OCI-LY3 (cell line): ENCODE results near the gene TBC1D21.

Source experiments
- H2AFZ ChIP-seq: fragments of 200-600, 300-600 bp; shearing (Covaris generic); 2 replicates; pipeline ENCODE4 v1.6.0; 2014; ENCODE audit warnings: antibody characterized with exemption, low read depth, low read length
- H3K27ac ChIP-seq: fragments of 200-600, 300-600 bp; sonication (generic); 2 replicates; pipeline ENCODE4 v1.5.1; 2014; ENCODE audit warnings: mild to moderate bottlenecking, low read length, moderate library complexity, mixed read lengths
- H3K27me3 ChIP-seq: fragments of 200-600, 300-600 bp; sonication (generic); 2 replicates; pipeline ENCODE4 v1.6.1; 2014; ENCODE audit warnings: low read depth, low read length, mixed read lengths
- H3K36me3 ChIP-seq: fragments of 200-600, 300-600 bp; sonication (generic); replicated peaks from 2 replicates; pipeline ENCODE3; 2014; ENCODE audit warnings: low read depth, low read length, mixed read lengths
- H3K4me1 ChIP-seq: fragments of 300-600, 200-600 bp; sonication (generic); 2 replicates; pipeline ENCODE4 v1.6.1; 2014; ENCODE audit warnings: low read length, mixed read lengths
- H3K4me2 ChIP-seq: fragments of 200-600, 300-600 bp; sonication (generic); 2 replicates; pipeline ENCODE4 v1.6.1; 2014; ENCODE audit warnings: low read length, mixed read lengths
- H3K4me3 ChIP-seq: fragments of 300-600, 200-600 bp; sonication (generic); 2 replicates; pipeline ENCODE4 v1.5.1; 2014; ENCODE audit warnings: antibody characterized with exemption, mild to moderate bottlenecking, low read length, moderate library complexity
- H3K79me2 ChIP-seq: fragments of 300-600, 200-600 bp; shearing (Covaris generic); 2 replicates; pipeline ENCODE4 v1.6.1; 2014; ENCODE audit warnings: mild to moderate bottlenecking, low read length, mixed read lengths
- H3K9ac ChIP-seq: fragments of 300-600, 200-600 bp; shearing (Covaris generic); 2 replicates; pipeline ENCODE4 v1.6.0; 2014; ENCODE audit warnings: mild to moderate bottlenecking, low read length, moderate library complexity
- H3K9me3 ChIP-seq: fragments of 200-600, 300-600 bp; shearing (Covaris generic); 2 replicates; pipeline ENCODE4 v1.6.1; 2014; ENCODE audit warnings: low read length, mixed read lengths; ENCODE audit not compliant: insufficient read depth
- H4K20me1 ChIP-seq: fragments of 200-600, 300-600 bp; sonication (generic); 2 replicates; pipeline ENCODE4 v1.6.1; 2016; ENCODE audit warnings: low read length, mixed read lengths; ENCODE audit not compliant: insufficient read depth
- EZH2phosphoT487 ChIP-seq: fragments of 200-600 bp; shearing (Covaris generic); IDR thresholded peaks from 2 replicates; pipeline ENCODE4 v1.6.1; 2018; ENCODE audit warnings: antibody characterized with exemption, mixed run types, low read depth
- TF ChIP-seq, protein P1 (sequence below): fragments of 200-600, 300-600 bp; sonication (generic); IDR thresholded peaks from 2 replicates; pipeline ENCODE4 v1.5.1; 2014; ENCODE audit warnings: antibody characterized with exemption, low read length, low read depth

TBC1D21 gene

DNA sequence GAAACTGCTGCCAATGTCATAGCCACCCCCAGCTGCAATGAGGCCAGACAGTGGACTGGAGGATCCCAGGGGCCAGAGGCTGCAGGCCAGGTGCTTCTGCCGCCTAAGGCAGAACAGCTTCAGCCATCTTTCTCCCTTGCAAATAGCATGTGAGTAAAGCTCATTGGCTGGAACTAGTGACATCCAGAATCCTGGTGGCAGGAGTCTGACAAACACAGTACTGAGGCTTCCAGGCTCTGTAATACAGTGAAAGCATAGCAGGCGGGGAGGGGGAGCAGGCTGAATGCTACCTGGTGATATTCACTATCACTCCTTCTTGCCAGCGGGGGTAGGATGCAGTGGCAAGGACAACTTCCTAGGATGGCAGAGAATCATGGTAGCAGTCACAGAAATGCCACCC lies 36.5 kb upstream of the TBC1D21 start:
- H3K4me1 ChIP-seq: no peaks in the 10 kb centered on the region
- TF ChIP-seq, protein P1, sequence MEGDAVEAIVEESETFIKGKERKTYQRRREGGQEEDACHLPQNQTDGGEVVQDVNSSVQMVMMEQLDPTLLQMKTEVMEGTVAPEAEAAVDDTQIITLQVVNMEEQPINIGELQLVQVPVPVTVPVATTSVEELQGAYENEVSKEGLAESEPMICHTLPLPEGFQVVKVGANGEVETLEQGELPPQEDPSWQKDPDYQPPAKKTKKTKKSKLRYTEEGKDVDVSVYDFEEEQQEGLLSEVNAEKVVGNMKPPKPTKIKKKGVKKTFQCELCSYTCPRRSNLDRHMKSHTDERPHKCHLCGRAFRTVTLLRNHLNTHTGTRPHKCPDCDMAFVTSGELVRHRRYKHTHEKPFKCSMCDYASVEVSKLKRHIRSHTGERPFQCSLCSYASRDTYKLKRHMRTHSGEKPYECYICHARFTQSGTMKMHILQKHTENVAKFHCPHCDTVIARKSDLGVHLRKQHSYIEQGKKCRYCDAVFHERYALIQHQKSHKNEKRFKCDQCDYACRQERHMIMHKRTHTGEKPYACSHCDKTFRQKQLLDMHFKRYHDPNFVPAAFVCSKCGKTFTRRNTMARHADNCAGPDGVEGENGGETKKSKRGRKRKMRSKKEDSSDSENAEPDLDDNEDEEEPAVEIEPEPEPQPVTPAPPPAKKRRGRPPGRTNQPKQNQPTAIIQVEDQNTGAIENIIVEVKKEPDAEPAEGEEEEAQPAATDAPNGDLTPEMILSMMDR: no peak
- TF ChIP-seq EZH2phosphoT487: no peak
- no peak overlapping the region for H3K27ac ChIP-seq
- no peaks in the 10 kb centered on the region for H3K36me3 ChIP-seq
- H2AFZ ChIP-seq: no peak overlapping the region
- H3K4me2 ChIP-seq: no peak overlapping the region
- no peak overlapping the region for H3K4me3 ChIP-seq
- no peaks in the 10 kb centered on the region for H3K79me2 ChIP-seq
- peaks cover 93% of the 10 kb centered on the region for H3K27me3 ChIP-seq
- 0 out of 2 replicates have a peak, but pooled peaks cover 5% of the 10 kb centered on the region for H4K20me1 ChIP-seq
- H3K9me3 ChIP-seq: no peaks in the 10 kb centered on the region
- H3K9ac ChIP-seq: no peak overlapping the region

DNA sequence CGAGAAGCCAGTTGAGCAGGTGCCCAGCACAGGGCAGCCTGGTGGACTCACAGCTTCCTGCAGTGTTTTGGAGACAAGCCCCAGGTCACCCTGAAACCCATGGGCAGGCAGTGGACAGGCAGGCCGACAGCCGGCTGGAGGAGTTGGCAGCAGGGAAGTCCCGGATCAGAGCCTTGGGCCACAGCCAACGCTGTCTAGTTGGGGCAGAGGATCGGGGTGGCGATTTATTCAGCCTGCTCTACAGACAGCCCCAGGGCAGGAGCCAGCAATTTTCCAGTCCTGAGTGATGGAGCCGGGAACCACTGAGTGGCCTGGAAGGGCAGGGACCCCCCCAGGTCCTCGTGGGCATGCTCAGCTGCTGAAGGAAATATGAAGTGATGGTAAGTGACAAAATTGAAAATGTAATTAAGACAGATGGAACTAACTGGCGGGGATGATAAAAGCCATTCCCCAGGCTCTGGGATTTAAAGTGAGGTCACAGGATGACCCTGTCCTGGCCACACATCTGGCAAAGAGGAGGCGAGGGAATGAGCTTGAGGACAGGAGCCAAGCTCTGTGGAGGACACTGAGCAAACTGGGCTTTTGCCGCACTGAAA lies 34.4 kb upstream of the TBC1D21 start:
- Histone ChIP-seq H3K27me3 (peaks cover 83% of the 10 kb centered on the region), H3K4me1 (no peaks in the 10 kb centered on the region)

DNA sequence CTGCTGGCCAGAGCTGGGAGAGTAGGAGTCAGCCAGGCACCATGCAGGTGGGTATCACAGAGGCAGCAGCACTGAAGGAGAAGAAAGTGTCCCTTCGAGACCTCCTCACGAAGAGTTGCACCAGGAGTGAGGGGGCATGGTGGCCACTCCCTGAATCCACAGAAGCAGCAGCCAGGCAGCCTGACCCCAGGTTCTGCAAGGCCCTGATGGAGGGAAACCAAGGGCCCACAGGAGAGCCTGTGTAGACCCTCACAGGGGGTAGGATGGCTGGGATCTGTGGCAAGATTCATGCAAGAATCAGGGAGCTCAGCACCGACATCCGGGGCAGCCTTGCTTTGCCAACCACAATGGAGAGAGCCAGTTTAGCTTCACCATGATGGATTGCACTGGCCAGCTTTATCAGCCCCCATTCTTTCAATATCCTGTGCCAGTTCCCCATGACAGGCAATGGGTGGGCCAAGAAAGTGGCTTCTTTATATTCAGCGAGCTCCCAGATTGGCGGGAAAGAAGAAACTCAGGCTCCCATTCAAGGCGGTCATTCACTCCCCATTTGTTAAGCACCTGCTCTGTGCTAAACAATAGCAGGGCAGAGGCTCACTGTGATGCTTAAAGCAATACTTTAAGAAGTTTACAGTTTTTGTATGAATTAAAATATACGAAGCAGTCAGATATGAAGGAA lies 33.5 kb upstream of the TBC1D21 start:
- Histone ChIP-seq H3K9me3 (no peaks in the 10 kb centered on the region), H3K4me1 (no peaks in the 10 kb centered on the region)

More for the DNA sequence above, 34.4 kb upstream of the TBC1D21 start:
- no peaks in the 10 kb centered on the region for H3K79me2 ChIP-seq
- no peak overlapping the region for H3K27ac ChIP-seq
- no peak overlapping the region for H3K9ac ChIP-seq
- no peaks in the 10 kb centered on the region for H3K9me3 ChIP-seq
- TF ChIP-seq EZH2phosphoT487: no peak
- TF ChIP-seq, protein P1: no peak
- no peaks in the 10 kb centered on the region for H3K36me3 ChIP-seq
- H3K4me3 ChIP-seq: no peak overlapping the region
- H3K4me2 ChIP-seq: no peak overlapping the region
- H4K20me1 ChIP-seq: 0 out of 2 replicates have a peak, but pooled peaks cover 5% of the 10 kb centered on the region
- no peak overlapping the region for H2AFZ ChIP-seq

DNA sequence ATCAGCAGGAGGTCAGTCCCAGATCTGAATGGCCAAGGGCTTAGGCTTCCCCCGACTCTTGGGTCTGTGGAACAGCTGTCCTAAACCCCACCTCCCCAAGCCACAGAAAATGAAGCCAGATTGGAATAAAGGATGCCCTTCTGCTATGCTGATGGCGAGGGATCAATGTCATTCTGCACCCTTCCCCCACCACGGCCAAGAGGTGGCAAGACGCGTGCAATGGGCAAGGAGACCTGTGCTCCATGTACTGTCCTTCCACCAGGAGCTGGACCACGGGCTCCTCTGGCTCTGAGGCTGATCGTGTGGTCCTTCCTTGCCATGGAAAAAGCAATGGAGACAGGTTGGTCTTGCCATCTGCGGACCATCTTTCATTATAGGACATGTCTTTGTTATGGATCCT lies 32.6 kb upstream of the TBC1D21 start:
- no peaks in the 10 kb centered on the region for H3K79me2 ChIP-seq
- no peak overlapping the region for H3K4me3 ChIP-seq
- peaks cover 78% of the 10 kb centered on the region for H3K27me3 ChIP-seq
- TF ChIP-seq EZH2phosphoT487: no peak
- TF ChIP-seq, protein P1: no peak
- H4K20me1 ChIP-seq: 0 out of 2 replicates have a peak, but pooled peaks cover 5% of the 10 kb centered on the region
- no peaks in the 10 kb centered on the region for H3K9me3 ChIP-seq
- no peaks in the 10 kb centered on the region for H3K36me3 ChIP-seq
- no peak overlapping the region for H3K9ac ChIP-seq
- no peaks in the 10 kb centered on the region for H3K4me1 ChIP-seq
- H3K4me2 ChIP-seq: no peak overlapping the region
- no peak overlapping the region for H3K27ac ChIP-seq
- no peak overlapping the region for H2AFZ ChIP-seq

More for the DNA sequence above, 33.5 kb upstream of the TBC1D21 start:
- Histone ChIP-seq H3K4me2 (no peak overlapping the region), H3K27me3 (peaks cover 78% of the 10 kb centered on the region), H2AFZ (no peak overlapping the region), H3K79me2 (no peaks in the 10 kb centered on the region), H4K20me1 (0 out of 2 replicates have a peak, but pooled peaks cover 5% of the 10 kb centered on the region), H3K27ac (no peak overlapping the region), H3K4me3 (no peak overlapping the region), H3K9ac (no peak overlapping the region), H3K36me3 (no peaks in the 10 kb centered on the region)
- TF ChIP-seq, protein P1: no peak
- TF ChIP-seq EZH2phosphoT487: no peak
